Erythroblast (primary cell): ENCODE data around the gene ANKRD49.
A peak's percentile ranks its signal among the peaks of the same experiment; 100 is the strongest.
"Not testable (repeated sequence)": the region's sequence is repeated elsewhere in the genome, so short reads cannot be mapped to it uniquely, and the experiment has no call there.

Experiments used
- DNase-seq, 2 experiments: peaks; one replicate each; lab custom pipeline; 2025; lab: John Stamatoyannopoulos, UW
- GATA1 ChIP-seq: IDR thresholded peaks from 2 replicates; pipeline ENCODE4 v1.6.1; 2011; ENCODE audit warnings: low read depth, mild to moderate bottlenecking, control low read depth, low read length, moderate library complexity
- POLR2A ChIP-seq: IDR thresholded peaks from 2 replicates; pipeline ENCODE4 v1.6.1; 2011; ENCODE audit warnings: mild to moderate bottlenecking, low read length

The ANKRD49 gene

GRCh38 chr11:94477624-94478023 lies 16.2 kb upstream of the ANKRD49 start:
- no peak for TF ChIP-seq POLR2A
- TF ChIP-seq GATA1: no peak
- DNase-seq: no peak

GRCh38 chr11:94481342-94481741 lies 12.4 kb upstream of the ANKRD49 start:
- no peak for DNase-seq
- no peak for TF ChIP-seq POLR2A
- TF ChIP-seq GATA1: no peak

- TF ChIP-seq POLR2A (no peak), GATA1 (no peak)
- no peak for DNase-seq
Observed at GRCh38 chr11:94486068-94486467, 7.7 kb upstream of the ANKRD49 start.

- peak in 1 of 2 experiments; percentile 80 for DNase-seq
Observed at GRCh38 chr11:94494126-94494680, 419 bp downstream of the ANKRD49 start.

GRCh38 chr11:94500181-94500580 lies 6.4 kb downstream of the ANKRD49 start:
- TF ChIP-seq POLR2A (no peak), GATA1 (no peak)
- DNase-seq: no peak

More at GRCh38 chr11:94494126-94494680, 419 bp downstream of the ANKRD49 start:
- TF ChIP-seq POLR2A: peak; percentile 55
- TF ChIP-seq GATA1: no peak

- no peak for TF ChIP-seq POLR2A
- TF ChIP-seq GATA1: no peak
- no peak for DNase-seq
Observed at GRCh38 chr11:94501522-94501921, 7.7 kb downstream of the ANKRD49 start.

GRCh38 chr11:94504689-94505293 lies 11.0 kb downstream of the ANKRD49 start:
- peak; percentile 58 to 80 for DNase-seq
- TF ChIP-seq GATA1: no peak
- TF ChIP-seq POLR2A: no peak

- not testable (repeated sequence) for DNase-seq
Observed at GRCh38 chr11:94506513-94506912, 12.7 kb downstream of the ANKRD49 start.

GRCh38 chr11:94507485-94507884 lies 13.7 kb downstream of the ANKRD49 start:
- TF ChIP-seq GATA1 (no peak), POLR2A (no peak)
- DNase-seq: no peak

- TF ChIP-seq GATA1: no peak
- no peak for TF ChIP-seq POLR2A
- DNase-seq: peak; percentile 21 to 25
Observed at GRCh38 chr11:94511932-94512781, 18.4 kb downstream of the ANKRD49 start, which contains the start of gene C11orf97. C11orf97 (plus strand) TSS chr11:94512461; CDS start chr11:94512529, 68 bp downstream.

- TF ChIP-seq POLR2A (no peak), GATA1 (no peak)
- DNase-seq: no peak
Observed at GRCh38 chr11:94513091-94513490, 19.3 kb downstream of the ANKRD49 start.

- DNase-seq: no peak
- TF ChIP-seq POLR2A: no peak
- TF ChIP-seq GATA1: no peak
Observed at GRCh38 chr11:94515398-94515797, 21.6 kb downstream of the ANKRD49 start.

GRCh38 chr11:94516725-94517124 lies 22.9 kb downstream of the ANKRD49 start:
- DNase-seq: no peak
- TF ChIP-seq GATA1: no peak
- no peak for TF ChIP-seq POLR2A

- TF ChIP-seq POLR2A: no peak
- TF ChIP-seq GATA1: no peak
- no peak for DNase-seq
Observed at GRCh38 chr11:94518300-94518699, 24.5 kb downstream of the ANKRD49 start.
